ENCODE data around the gene IAH1. TPM values are rescaled to one million over a fixed set of nuclear protein-coding genes. Genes with fewer than 3 reads are reported as not detected.
A peak's percentile ranks its signal among the peaks of the same experiment; 100 is the strongest.

Gene IAH1
- total and polyA plus RNA-seq, 3 donors from 2014 or later = 76.3 to 208 (median 86.0) TPM

GRCh38 chr2:9480157-9480556 lies 5.8 kb downstream of the IAH1 start:
- intact Hi-C loops (cut with DNase I; ENCODE audit: low total_unique reads) = no loop called here
- Histone ChIP-seq H3K4me3 (no peak overlapping the region), H3K27me3 (no peaks in the 10 kb centered on the region), H3K27ac (peak overlapping the region in 1 of 2 donors; percentile 2), H3K9me3 (no peaks in the 10 kb centered on the region), H3K36me3 (ENCODE audit: low read depth, missing control alignments) (no peaks in the 10 kb centered on the region), H3K4me1 (peaks cover 16% of the 10 kb centered on the region)
- 71 to 86% methylated on average over 4 of the region's 4 CpGs for WGBS, 2 donors
- no peak for DNase-seq
- TF ChIP-seq, protein P1, sequence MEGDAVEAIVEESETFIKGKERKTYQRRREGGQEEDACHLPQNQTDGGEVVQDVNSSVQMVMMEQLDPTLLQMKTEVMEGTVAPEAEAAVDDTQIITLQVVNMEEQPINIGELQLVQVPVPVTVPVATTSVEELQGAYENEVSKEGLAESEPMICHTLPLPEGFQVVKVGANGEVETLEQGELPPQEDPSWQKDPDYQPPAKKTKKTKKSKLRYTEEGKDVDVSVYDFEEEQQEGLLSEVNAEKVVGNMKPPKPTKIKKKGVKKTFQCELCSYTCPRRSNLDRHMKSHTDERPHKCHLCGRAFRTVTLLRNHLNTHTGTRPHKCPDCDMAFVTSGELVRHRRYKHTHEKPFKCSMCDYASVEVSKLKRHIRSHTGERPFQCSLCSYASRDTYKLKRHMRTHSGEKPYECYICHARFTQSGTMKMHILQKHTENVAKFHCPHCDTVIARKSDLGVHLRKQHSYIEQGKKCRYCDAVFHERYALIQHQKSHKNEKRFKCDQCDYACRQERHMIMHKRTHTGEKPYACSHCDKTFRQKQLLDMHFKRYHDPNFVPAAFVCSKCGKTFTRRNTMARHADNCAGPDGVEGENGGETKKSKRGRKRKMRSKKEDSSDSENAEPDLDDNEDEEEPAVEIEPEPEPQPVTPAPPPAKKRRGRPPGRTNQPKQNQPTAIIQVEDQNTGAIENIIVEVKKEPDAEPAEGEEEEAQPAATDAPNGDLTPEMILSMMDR (IDR thresholded peaks at IDR 0.05) = no peak
- no peak for TF ChIP-seq POLR2A (IDR thresholded peaks at IDR 0.05)

GRCh38 chr2:9483107-9483506 lies 8.8 kb downstream of the IAH1 start:
- no peak overlapping the region for H3K27ac ChIP-seq
- H3K9me3 ChIP-seq = no peaks in the 10 kb centered on the region
- H3K27me3 ChIP-seq = no peaks in the 10 kb centered on the region
- TF ChIP-seq, protein P1 (IDR thresholded peaks at IDR 0.05) = no peak
- TF ChIP-seq POLR2A (IDR thresholded peaks at IDR 0.05) = no peak
- H3K4me3 ChIP-seq = no peak overlapping the region
- intact Hi-C loops (cut with DNase I; ENCODE audit: low total_unique reads) = no loop called here
- no peak for DNase-seq
- no peaks in the 10 kb centered on the region for H3K36me3 ChIP-seq (ENCODE audit: low read depth, missing control alignments)
- peaks cover 4% of the 10 kb centered on the region for H3K4me1 ChIP-seq

DNA sequence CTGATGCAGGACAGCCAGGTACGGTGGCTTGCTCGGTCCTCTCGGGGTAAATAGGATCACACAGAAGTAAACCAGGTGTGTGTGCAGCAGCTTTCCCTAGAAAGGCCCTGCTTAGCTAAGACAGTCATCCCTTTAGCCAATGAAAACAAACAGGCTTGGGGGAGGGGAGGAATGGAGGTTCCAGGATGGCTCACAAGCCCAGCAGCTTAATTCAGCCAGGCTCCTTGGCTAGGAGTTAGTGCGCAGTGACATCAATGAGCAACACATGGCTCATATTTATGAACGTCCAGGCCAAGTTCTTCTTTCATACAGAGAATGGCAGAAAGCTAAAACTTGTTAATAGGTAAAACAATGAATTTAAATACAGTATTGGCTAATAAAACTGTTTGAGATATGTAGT lies 10.2 kb downstream of the IAH1 start:
- WGBS, 2 donors = 84 to 90% methylated on average over 5 of the region's 5 CpGs
- no peaks in the 10 kb centered on the region for H3K9me3 ChIP-seq
- intact Hi-C loops (cut with DNase I; ENCODE audit: low total_unique reads) = no loop called here
- H3K27ac ChIP-seq = no peak overlapping the region
- no peaks in the 10 kb centered on the region for H3K27me3 ChIP-seq
- no peak overlapping the region for H3K4me3 ChIP-seq
- no peaks in the 10 kb centered on the region for H3K36me3 ChIP-seq (ENCODE audit: low read depth, missing control alignments)
- peaks cover 7% of the 10 kb centered on the region for H3K4me1 ChIP-seq
- no peak for DNase-seq
- TF ChIP-seq POLR2A (IDR thresholded peaks at IDR 0.05) = no peak
- TF ChIP-seq, protein P1 (IDR thresholded peaks at IDR 0.05) = no peak

- intact Hi-C loops (cut with DNase I; ENCODE audit: low total_unique reads) = no loop called here
- Histone ChIP-seq H3K9me3 (no peaks in the 10 kb centered on the region), H3K27me3 (no peaks in the 10 kb centered on the region), H3K4me3 (no peak overlapping the region), H3K27ac (no peak overlapping the region), H3K4me1 (peaks cover 3% of the 10 kb centered on the region), H3K36me3 (ENCODE audit: low read depth, missing control alignments) (no peaks in the 10 kb centered on the region)
- 100% methylated on average over 1 of the region's 1 CpG for WGBS, 2 donors
- DNase-seq = no peak
- TF ChIP-seq POLR2A (IDR thresholded peaks at IDR 0.05) = no peak
- TF ChIP-seq, protein P1 (IDR thresholded peaks at IDR 0.05) = no peak
Observed at GRCh38 chr2:9488583-9489547, 14.5 kb downstream of the IAH1 start.
